Stimulated activated CD4-positive, alpha-beta T cell treated with anti-CD3 and anti-CD28 coated beads, Interleukin-4, amount 100 ng/mL, for 4 hours (primary cell): Measurements from ENCODE around the gene CCDC9B.

Experiments
- DNase-seq, 2 experiments: peaks; one replicate each; pipeline ENCODE4 v3.0.0-alpha.2; 2020

CCDC9B gene

GRCh38 chr15:40286794-40287193 lies 53.9 kb downstream of the CCDC9B start:
- no peak for DNase-seq

GRCh38 chr15:40286061-40286532 lies 54.6 kb downstream of the CCDC9B start:
- DNase-seq, result no peak

- no peak for DNase-seq
These were observed 55.2 kb downstream of the CCDC9B start for GRCh38 chr15:40285554-40286011.

GRCh38 chr15:40285151-40285550 lies 55.6 kb downstream of the CCDC9B start:
- no peak for DNase-seq

GRCh38 chr15:40283615-40284300 lies 57.0 kb downstream of the CCDC9B start:
- DNase-seq, result no peak

GRCh38 chr15:40282869-40283614 lies 57.7 kb downstream of the CCDC9B start, which contains the start of gene ANKRD63:
Gene ANKRD63 (minus strand): TSS chr15:40283064. CDS start chr15:40282586, 478 bp downstream.
- peak; percentile 32 to 43 for DNase-seq

GRCh38 chr15:40282147-40282868 lies 58.4 kb downstream of the CCDC9B start:
- DNase-seq, result peak in 1 of 2 experiments; percentile 43

- DNase-seq, result no peak
These were observed 59.0 kb downstream of the CCDC9B start for GRCh38 chr15:40281801-40282146.
